ENCODE results near the gene ABCA5.
"Not testable (repeated sequence)": the region's sequence is repeated elsewhere in the genome, so short reads cannot be mapped to it uniquely, and the experiment has no call there.

Gene ABCA5

DNA sequence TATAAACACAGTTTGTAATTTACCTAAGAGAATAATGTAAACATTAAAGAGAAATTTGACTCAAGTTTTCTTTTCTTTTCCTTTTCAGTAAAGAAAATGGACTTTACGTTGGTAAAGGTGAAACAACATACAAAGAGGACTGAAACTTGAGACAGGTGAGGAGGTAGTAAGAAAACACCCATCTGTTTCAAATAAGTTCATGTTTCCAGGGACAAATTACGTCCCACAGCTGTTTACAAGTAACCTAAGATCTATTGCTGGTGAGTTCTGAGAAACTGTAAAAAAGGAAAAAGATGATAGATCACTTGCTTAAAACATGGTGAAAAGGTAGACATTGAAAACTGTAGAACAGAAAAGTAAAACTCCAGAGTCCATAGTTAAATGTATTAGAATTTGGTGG, 4.8 kb upstream of the ABCA5 start:
- no peak for DNase-seq (ENCODE audit: low read depth, low spot score)

DNA sequence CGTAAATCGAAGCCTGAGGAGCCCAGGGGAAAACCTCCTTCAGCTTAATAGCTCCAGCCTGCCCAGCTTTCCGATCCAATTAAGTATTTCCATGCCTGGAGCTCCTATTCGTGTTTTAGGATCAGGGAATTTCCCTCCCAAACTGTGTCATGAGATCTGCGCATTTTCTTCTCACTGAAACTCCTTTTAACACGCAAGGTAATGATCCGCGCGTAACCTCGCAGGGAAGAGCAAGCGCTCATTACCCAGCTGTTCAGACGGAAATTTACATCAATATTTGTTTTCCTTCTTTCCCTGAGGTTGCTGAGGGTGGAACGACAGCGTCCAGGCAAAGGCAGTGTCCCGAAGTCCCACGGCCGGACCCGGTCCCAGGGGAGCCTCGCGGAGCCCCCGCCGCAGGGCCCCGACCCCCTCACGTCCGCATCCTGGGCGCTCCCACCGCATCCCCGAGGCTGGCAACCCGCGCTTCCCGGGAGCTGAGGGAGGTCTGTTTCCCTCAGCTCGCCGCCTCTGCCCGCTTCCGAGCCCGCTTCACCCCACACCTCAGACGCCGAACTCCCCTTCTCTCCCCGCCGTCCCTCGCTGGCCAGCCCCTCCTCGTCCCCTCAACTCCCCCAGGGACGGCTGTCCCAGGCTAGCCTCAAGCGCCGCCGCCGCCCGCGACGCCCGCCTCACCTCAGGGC, 415 bp downstream of the ABCA5 start:
- no peak for DNase-seq (ENCODE audit: low read depth, low spot score)

DNA sequence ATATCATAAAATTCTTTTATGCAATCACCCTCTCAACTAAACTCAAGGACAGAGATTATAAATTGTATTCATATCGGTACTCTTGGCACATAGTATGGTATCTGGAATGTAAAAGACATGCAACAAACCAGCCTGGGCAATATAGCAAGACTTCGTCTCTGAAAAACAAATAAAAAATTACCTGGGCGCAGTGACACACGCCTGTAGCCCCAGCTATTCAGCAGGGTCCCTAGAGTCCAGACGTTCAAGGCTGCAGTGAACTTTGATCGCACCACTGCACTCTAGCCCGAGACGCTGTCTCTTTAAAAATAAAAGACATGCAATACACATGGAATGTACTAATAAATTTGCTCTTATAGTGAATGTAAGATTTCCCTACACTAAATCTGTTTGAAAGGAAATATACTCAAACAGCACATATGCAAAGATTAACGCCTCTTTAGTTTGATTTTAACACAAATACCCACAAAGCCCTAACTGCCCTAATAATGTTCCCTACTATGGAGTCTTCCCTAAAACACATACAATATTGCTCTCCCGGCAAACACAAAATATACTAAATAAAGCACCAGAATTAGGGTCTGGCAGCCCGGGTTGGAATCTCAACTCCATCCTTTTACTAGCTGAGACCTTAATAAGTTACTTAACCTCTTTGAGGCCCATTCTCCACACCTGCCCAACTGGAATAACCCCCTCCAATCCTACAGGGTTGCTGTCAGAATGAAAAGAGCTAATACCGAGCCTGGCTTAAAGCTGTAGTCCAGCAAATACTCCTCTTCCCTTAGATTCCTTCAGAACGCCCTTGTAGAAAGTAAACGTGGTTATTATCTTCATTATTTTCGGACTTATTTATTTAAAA, 1.2 kb downstream of the ABCA5 start:
- DNase-seq (ENCODE audit: low read depth, low spot score): no peak

DNA sequence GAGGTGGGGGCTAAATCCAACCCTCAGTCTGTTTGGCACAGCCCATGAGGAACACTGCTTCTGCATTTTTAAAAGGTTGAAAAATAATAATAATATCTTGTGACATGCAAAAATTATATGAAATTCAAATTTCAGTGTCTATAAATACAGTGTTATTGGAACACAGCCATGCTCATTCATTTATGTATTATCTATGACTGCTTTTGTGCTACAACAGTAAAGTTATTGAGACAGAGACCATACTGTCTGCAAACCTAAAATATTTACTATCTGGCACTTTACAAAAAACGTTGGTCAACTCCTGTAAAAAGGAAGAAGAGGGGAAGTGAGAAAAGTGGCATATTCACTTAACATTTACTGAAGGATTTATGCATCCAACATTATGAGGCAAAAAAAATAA, 3.1 kb downstream of the ABCA5 start:
- no peak for DNase-seq (ENCODE audit: low read depth, low spot score)

DNA sequence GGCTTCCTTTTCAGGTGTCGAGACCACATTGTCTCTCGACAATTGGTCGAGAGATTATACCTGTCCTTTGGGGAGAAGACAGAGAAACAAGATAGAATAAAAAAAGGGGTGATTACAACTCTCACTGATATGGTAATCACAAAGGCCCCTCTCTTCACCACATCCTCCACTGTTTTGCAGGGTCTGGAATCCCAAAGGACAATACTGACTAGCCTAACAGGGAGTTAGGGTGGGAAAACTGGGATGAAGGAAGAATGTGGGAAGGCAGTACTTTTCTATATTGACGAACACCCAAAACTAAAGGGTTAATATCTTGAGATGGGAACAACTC, 6.1 kb downstream of the ABCA5 start:
- no peak for DNase-seq (ENCODE audit: low read depth, low spot score)

DNA sequence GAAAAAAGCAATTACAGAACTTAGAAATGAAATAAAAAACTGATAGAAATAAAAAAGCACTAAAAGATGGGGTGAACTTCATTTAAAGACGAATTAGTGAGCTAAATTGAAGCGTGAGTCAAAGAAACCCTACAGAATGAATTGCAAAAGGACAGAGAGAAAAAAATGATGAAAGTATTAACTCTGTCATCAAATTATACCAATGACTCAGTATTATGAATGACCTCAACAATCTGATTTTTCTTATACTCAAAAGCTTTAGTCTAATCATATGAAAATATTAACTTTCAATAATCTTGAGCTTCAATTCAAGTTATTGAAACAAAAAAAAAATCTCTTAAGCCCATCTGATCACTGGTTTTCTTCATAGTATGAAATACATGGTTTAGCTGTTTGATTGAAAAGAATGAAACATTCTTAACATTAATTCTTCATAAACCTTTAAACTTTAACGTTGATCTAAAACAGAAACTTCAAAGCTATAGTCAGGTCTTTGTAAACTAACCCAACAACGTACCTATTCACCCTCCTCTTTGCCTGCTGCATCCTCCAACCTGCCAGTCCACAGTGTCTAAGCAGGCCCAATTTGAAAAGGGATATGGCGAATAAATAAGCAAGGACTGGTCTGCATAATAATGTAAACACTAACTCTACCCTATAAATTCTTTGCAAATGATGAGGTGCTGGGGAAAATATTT, 6.6 kb downstream of the ABCA5 start:
- no peak for DNase-seq (ENCODE audit: low read depth, low spot score)

DNA sequence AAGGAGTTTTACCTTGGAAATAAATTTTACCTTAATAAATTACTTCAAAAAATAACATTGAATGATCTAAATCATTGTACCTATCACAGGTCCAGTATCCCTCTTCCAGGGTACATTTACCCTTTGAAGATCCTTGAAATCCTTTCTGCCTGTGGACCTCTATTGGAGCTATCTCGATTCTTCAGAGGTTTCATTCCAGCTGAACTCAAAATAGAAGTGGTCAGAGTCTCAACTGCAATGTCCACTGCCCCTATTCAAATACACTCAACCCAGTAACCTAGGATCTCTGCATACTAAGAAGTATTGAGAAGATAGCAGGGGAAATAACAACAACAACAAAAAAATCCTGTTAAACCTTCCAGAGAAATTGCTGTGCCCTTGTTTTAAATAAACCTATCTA, 9.3 kb downstream of the ABCA5 start:
- no peak for DNase-seq (ENCODE audit: low read depth, low spot score)

DNA sequence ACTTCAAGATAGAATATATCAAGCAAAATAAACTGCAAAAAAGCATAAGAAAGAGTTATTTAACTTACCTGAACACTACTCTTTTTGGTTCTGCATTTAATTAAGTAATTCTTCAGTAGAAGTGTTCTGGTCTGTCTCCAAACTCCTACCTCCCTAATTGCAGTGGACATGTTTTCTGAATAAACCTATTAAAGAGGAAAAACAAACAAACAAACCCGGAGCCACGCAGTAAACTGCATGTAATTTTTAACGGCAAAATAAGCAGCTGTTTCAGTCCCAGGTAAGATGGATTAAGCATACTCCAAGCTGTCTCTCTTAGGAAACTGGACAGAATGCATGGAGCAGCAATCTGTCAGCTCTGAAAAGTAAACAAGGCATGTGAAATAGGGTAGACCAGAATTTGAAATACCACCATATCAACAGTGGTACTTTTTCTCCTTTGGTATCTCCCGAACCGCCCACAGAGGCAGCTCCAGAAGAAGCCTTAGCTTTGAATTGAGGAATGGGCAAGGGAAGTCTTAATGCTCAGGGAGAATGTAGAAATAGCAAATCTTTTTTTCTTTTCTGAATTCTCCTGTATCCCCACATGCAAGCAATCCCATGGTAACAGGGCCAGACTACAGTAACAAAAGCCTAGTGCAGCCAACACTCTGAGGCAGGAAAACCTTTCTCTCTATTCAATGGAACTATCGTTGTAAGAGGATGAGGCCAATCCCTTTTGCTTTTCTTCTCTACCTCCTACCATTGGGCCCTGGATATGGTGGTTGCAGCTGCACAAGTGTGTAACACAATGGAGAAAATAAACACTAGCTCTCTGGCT, 12.5 kb downstream of the ABCA5 start:
- DNase-seq (ENCODE audit: low read depth, low spot score): no peak

DNA sequence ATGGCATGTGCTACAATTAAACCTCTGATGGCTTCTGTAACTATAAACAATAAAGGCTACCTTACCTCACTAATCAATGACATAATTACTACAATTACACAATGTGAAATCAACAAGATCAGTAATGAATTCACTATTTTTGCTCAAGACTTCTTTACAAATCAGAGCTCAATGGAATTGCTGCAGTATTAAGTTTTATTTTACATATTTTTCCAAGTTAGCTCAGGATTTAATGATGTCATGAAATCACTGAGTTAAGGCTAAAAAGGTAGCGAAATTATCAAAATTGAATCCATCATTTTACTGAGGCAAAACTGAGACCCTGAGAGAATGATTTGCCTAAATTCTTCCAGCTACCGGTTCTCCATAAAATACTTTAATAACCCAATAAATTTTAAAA, 21.8 kb downstream of the ABCA5 start:
- DNase-seq (ENCODE audit: low read depth, low spot score): no peak

DNA sequence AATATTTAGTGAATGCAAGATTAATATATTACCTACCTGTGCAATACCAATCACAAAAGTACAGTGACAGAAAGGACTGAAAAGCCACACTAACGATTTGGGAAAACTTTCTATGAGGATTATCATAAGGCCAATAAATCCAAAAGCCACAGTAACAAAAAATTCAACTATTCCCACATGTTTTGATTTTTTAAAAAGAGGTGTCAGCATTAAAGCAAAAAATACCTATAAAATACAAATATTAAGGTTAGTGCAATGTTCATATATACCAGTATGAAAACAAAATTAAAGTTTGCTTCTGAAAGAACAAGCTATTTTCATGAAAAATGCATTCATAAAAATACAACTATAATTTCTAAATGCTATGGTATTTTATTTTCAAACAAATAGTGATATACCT, 24.3 kb downstream of the ABCA5 start:
- no peak for DNase-seq (ENCODE audit: low read depth, low spot score)

DNA sequence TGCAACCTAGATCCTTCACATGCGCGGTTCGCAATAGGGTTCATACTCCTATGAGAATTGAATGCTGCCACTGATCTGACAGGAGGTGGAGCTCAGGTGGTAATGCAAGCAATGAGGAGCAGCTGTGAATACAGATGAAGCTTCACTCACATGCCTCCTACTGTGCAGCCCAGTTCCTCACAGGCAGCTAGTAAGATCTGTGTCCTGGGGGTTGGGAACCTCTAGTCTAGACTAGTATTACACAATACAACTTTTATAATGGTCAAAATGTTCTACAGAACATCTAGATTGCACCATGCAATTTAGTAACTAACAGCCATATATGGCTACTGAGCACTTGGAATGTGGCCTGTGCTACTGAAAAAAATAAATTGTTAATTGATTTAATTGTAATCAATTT, 26.7 kb downstream of the ABCA5 start:
- peak; percentile 18 for DNase-seq (ENCODE audit: low read depth, low spot score)

DNA sequence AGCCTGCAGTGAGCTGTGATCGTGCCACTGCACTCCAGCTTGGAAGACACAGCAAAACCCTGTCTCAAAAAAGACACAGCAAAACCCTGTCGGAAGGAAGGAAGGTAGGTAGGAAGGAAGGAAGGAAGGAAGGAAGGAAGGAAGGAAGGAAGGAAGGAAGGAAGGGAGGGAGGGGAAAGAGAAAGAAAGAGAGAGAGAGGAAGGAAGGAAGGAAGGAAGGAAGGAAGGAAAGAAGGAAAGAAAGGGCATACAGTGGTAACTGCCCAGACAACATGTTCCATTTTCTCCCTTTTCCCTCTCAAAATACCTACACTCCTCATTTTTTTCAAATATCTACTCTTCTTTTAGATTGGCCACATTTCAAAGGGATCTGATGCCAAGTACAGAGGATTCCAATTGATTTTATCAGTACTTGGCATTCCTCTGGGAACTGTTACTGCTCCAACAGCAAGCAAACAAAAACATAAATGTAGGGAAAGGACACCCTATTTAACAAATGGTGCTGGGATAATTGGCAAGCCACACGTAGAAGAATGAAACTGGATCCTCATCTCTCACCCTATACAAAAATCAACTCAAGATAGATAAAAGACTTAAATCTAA, 28.7 kb downstream of the ABCA5 start:
- DNase-seq (ENCODE audit: low read depth, low spot score): not testable (repeated sequence)

DNA sequence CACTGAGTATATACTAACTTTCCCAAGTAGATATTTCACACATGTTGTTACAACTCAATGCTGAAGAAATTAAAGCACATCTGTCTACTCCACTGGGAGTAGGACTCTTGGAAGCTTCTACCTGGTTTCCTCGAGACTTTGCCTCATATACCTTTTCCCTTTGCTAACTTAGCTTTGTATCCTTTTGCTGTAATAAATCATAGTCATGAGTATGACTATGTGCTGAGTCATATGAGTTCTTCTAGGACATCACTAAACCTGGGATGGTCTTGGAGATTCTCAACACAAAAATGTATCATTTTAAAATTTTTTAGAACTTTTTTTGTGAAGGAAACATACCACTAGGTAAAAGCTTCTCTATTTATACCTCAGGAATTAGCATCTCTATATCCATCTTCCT, 39.8 kb downstream of the ABCA5 start:
- no peak for DNase-seq (ENCODE audit: low read depth, low spot score)

DNA sequence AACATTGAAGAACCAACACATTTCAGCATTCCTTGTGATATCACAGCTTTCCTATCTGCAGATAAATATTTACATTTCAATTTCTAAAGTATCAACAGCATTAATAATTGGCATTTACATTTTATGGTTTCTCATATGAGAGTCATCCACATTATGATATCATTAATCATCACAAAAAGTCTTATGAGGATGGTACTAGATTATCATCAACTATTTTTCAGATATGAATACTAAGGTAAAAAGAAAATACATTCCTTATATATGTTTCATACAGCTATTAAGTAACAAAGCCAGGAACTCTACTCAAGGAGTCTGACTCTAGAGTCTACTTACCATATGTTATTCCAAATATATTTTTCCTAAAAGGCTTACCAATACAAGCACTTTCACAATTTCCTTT, 40.7 kb downstream of the ABCA5 start:
- no peak for DNase-seq (ENCODE audit: low read depth, low spot score)

DNA sequence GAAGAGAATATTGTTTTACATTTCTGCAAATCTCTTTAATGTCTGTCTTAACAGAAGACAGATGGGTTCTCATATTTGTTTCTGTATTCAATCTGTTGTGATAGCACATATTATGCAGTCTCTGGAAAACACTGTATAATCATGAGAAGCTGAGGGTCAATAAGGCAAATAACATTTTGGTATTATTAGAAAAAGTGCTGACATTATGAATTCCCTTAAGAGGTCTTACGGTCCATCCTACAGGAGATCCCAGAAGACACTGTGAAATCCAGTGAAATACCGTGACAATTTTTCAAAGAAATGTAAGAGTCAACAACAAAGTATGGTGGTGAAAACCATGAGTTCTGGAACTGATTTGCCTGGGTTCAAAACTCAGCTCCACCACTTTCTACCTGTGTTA, 42.3 kb downstream of the ABCA5 start:
- no peak for DNase-seq (ENCODE audit: low read depth, low spot score)

DNA sequence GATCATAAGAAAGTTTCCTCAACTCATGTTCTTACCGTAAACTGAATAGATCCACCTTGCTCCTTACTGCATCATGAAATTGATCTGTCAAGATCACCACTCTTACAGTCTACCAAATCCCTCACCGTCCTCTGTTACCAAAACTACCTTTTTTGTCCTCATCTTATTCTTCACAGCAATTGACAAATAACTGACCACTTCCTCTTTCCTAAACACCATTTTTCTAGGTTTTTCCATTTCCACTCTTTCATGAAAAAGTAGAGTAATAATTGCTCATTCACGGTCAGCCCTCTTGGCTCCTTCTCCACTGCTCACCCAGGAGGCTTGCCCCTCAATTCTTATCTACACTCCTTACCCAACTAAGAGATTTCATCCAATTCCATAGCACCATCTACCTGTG, 44.9 kb downstream of the ABCA5 start:
- DNase-seq (ENCODE audit: low read depth, low spot score): no peak

DNA sequence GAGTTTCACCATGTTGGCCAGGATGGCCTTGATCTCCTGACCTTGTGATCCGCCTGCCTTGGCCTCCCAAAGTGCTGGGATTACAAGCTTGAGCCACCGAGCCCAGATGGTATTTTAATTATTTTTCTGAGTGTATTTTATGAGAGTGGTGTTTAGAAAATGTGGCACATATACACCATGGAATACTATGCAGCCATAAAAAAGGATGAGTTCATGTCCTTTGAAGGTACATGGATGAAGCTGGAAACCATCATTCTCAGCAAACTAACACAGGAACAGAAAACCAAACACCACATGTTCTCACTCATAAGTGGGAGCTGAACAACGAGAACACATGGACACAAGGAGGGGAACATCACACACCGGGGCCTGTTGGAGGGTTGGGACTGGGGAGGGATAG, 50.7 kb downstream of the ABCA5 start:
- not testable (repeated sequence) for DNase-seq (ENCODE audit: low read depth, low spot score)

DNA sequence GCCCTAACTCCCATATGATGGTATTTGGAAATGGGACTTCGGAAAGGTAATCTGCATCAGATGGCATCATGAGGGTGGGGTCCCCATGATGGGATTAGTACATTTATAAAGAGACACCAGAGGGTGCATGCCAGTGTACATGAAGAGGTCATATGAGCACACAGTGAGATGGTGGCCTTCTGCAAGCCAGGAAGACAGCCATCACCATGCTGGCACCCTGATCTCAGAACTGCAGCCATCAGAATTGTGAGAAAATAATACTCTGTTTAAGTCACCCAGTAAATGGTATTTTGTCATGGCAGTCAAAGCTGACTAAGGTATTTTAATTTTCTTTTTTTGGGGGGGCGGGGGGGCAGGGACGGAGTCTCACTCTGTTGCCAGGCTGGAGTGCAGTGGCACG, 51.2 kb downstream of the ABCA5 start:
- DNase-seq (ENCODE audit: low read depth, low spot score): no peak

DNA sequence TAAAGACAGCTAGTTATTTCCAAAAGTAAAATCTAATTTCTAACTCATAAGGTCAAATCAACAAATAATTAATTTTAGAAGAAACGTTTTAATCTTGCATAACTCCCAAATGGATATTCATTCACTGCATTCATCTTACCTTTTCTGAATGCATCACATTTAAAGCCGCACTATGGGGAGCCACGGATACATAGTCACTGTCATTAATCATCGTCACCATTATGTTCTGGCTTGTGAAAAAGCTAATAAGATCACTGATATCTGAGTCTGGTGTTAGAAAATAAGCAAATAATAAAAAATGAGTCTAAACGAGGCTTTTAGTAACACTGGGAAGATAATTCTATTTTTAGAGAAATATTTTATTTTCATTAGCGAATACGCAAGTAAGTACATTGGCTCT, 55.9 kb downstream of the ABCA5 start:
- no peak for DNase-seq (ENCODE audit: low read depth, low spot score)

DNA sequence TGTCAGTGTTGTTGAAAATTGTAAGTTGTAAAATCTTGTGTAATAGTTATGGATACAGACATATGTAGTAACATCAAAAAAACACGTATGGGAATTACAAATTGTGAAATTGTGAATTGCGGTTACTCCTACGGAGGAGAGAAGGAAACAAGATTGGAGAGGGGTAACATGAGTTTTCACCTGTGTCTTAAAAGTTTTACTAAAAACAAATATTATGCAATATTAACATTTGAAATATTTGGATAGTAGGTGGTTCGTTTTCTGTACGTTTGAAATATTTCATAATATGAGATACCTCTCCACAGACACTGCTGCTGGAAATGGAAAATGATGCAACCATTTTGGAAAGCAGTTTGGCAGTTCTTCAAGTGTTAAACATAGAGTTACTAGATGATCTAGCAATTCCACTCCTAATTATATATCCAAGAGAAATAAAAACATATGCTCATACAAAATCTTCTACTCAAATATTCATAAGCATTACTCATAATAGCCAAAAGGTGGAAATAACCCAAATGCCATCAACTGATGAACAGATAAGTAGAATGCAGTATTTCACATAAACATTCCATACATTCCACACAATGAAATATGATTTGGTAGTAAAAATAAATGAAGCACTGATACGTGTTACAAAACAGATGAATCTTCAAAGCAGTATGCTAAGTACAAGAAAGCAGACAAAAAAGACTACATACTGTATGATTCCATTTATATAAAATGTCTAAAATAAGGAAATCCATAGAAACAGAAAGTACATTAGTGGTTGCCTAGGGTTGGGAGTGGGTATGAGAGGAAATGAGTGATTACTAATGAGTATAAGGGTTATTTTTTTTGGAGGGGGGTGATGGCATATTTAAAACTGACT, 57.6 kb downstream of the ABCA5 start:
- no peak for DNase-seq (ENCODE audit: low read depth, low spot score)
